Heart right ventricle (tissue), 16 donors: ENCODE data around the gene UBE2G2. TPM values are rescaled to one million over a fixed set of nuclear protein-coding genes. Genes with fewer than 3 reads are reported as not detected.

Source experiments
- ATAC-seq, 8 donors: fragments of 200-7000 bp; cut with Tn5 transposase; one replicate each; pipeline ENCODE4 v1.9.1; 2020; ENCODE audit warnings: mild to moderate bottlenecking in 8 of 8, moderate library complexity in 8 of 8, moderate number of reproducible peaks in 1 of 8
- DNase-seq, 2 donors: peaks; one replicate each; pipeline ENCODE4 v3.0.0-alpha.2; 2020
- H3K27ac ChIP-seq, 10 donors: fragments of 200-600 bp; sonication (generic) in 2 of 10; one replicate each; pipeline versions ENCODE4 v1.5.0 to v1.8.0; 2020 to 2022; ENCODE audit warnings: mild to moderate bottlenecking in 3 of 10
- H3K27me3 ChIP-seq, 7 donors: fragments of 200-600 bp; one replicate each; pipeline ENCODE4 v1.8.0; 2021 to 2022; ENCODE audit warnings: mild to moderate bottlenecking in 2 of 7
- H3K36me3 ChIP-seq, 9 donors: fragments of 200-600 bp; sonication (generic) in 1 of 9; one replicate each; pipeline versions ENCODE4 v1.5.0 to v1.8.0; 2020 to 2022; ENCODE audit warnings: mild to moderate bottlenecking in 2 of 9
- H3K4me1 ChIP-seq, 9 donors: fragments of 200-600 bp; sonication (generic) in 1 of 9; one replicate each; pipeline versions ENCODE4 v1.5.0 to v1.8.0; 2020 to 2022; ENCODE audit warnings: mild to moderate bottlenecking in 4 of 9
- H3K4me3 ChIP-seq, 10 donors: fragments of 200-600 bp; sonication (generic) in 2 of 10; one replicate each; pipeline versions ENCODE4 v1.5.0 to v1.8.0; 2020 to 2022; ENCODE audit warnings: mild to moderate bottlenecking in 7 of 10, moderate library complexity in 2 of 10
- H3K9me3 ChIP-seq, 11 donors: fragments of 200-600 bp in 10 of 11; sonication (generic) in 2 of 11; one replicate each; pipeline versions ENCODE4 v1.5.0 to v1.8.0; 2013 to 2022; ENCODE audit warnings: mild to moderate bottlenecking in 2 of 11, control low read depth in 1 of 11, moderate library complexity in 1 of 11
- CTCF ChIP-seq, 9 donors: fragments of 200-600 bp; sonication (generic) in 2 of 9; IDR thresholded peaks; one replicate each; pipeline versions ENCODE4 v1.5.0 to v1.8.0; 2021 to 2022; ENCODE audit warnings: antibody characterized with exemption in 9 of 9, mild to moderate bottlenecking in 5 of 9, moderate library complexity in 1 of 9
- WGBS, 2 donors: extraction: QIAGEN DNeasy Blood & Tissue Kit; methylation state at CpG; one replicate each; pipeline ENCODE4 v1.1.7; 2013; ENCODE audit warnings: inconsistent platforms in 1 of 2; 5-methylcytosine and 5-hydroxymethylcytosine counted together
- intact Hi-C, 10 donors: fragments of 100-400 bp; cut with DNase I; formaldehyde crosslinking; loops; one replicate each; pipeline versions ENCODE4 v1.11.1 to v1.14.2; 2022
- polyA plus RNA-seq, 2 donors: library from polyadenylated mRNA; stranded (reverse); fragments of 200-250 nt; gene quantifications; one replicate each; pipeline ENCODE4 v1.2.3, GENCODE V29; 2013
- total RNA-seq, 10 donors: library from RNA; stranded (reverse); fragmentation: NEBNext Ultra II Directional in 3 of 10; extraction: Animal tissue kit (Norgen Biotek cat#: 25700) in 3 of 10; gene quantifications; one replicate each; pipeline versions ENCODE4 v1.2.1 to v1.2.4, GENCODE V29; 2021 to 2023
- donor health status: Arrhythmogenic right ventricular cardiomyopathy.
- donor health status: ischemic (EF 13 %, LVEDD 7.1; RV severe dilation, severe dysfunction).
- donor health status: healthy with polysubstance abuse.
- donor health status: DM: no; HTN: yes; CAD: no.
- donor health status: DM: no; HTN: no; CAD: no.
- donor health status: ischemic (EF 25% LVEDD 6.9; RV normal size, moderate dysfunction).
- donor health status: ischemic (EF 25% LVEDD 5.7; RV mildly dilated, moderate dysfunction).
- donor health status: healthy.
- donor health status: DM: yes; HTN: yes; CAD: no.
- donor health status: Ischemic cardiomyopathy.
- donor health status: ischemic (EF 35%, LVEDD 5.7; RV mildly dilated, moderate dysfunction).
- donor health status: nonischemic (EF 11% LVEDD 7.7; RV severe dilation, severe dysfunction).
- donor health status: DM: yes; HTN: yes; CAD: no.
- donor health status: PGD.
- donor health status: ischemic (EF 29% LVEDD 5.4; RV normal size, mild dysfunction).
- donor health status: nonischemic (EF 23%, LVEDD 6.1; RV moderate dilation, normal function).

The UBE2G2 gene
- total and polyA plus RNA-seq, 12 donors: 39.6 to 89.5 (median 63.2) TPM

- H3K27ac ChIP-seq: no peak overlapping the region
- H3K9me3 ChIP-seq: peaks cover 0 to 54% (median 28%) of the 10 kb centered on the region in 11 donors
- WGBS, 2 donors: 73 to 80% methylated on average over 6 of the region's 6 CpGs
- H3K27me3 ChIP-seq: peaks cover 0 to 6% (median 0%) of the 10 kb centered on the region in 7 donors
- TF ChIP-seq CTCF (IDR thresholded peaks at IDR 0.05): no peak
- no peak overlapping the region for H3K4me3 ChIP-seq
- no peaks in the 10 kb centered on the region for H3K36me3 ChIP-seq
- DNase-seq (no peak), ATAC-seq (no peak)
- intact Hi-C loops: loop anchor here in 1 of 10 donors (5.0 kb wide), 1 partner anchor 219 kb away; no protein-coding TSS in a partner anchor
- H3K4me1 ChIP-seq: no peaks in the 10 kb centered on the region
Observed at GRCh38 chr21:44735821-44736220, 65.8 kb downstream of the UBE2G2 start.

GRCh38 chr21:44734841-44735240 is 66.8 kb downstream of the UBE2G2 start:
- peaks cover 0 to 8% (median 0%) of the 10 kb centered on the region in 7 donors for H3K27me3 ChIP-seq
- TF ChIP-seq CTCF (IDR thresholded peaks at IDR 0.05): no peak
- DNase-seq (no peak), ATAC-seq (peak in 1 of 8 donors; percentile 32)
- H3K4me3 ChIP-seq: no peak overlapping the region
- intact Hi-C loops: loop anchor here in 1 of 10 donors (5.0 kb wide), 1 partner anchor 218 kb away; no protein-coding TSS in a partner anchor
- H3K9me3 ChIP-seq: peaks cover 0 to 49% (median 28%) of the 10 kb centered on the region in 11 donors
- H3K27ac ChIP-seq: no peak overlapping the region
- 91 to 97% methylated on average over 17 of the region's 17 CpGs for WGBS, 2 donors
- H3K4me1 ChIP-seq: no peaks in the 10 kb centered on the region
- H3K36me3 ChIP-seq: no peaks in the 10 kb centered on the region

- DNase-seq (no peak), ATAC-seq (no peak)
- peaks cover 0 to 15% (median 0%) of the 10 kb centered on the region in 7 donors for H3K27me3 ChIP-seq
- peaks cover 0 to 43% (median 21%) of the 10 kb centered on the region in 11 donors for H3K9me3 ChIP-seq
- 88 to 90% methylated on average over 21 of the region's 21 CpGs for WGBS, 2 donors
- H3K4me3 ChIP-seq: no peak overlapping the region
- H3K4me1 ChIP-seq: no peaks in the 10 kb centered on the region
- intact Hi-C loops: no loop called here
- no peaks in the 10 kb centered on the region for H3K36me3 ChIP-seq
- TF ChIP-seq CTCF (IDR thresholded peaks at IDR 0.05): no peak
- no peak overlapping the region for H3K27ac ChIP-seq
Observed at GRCh38 chr21:44734026-44734745, 67.4 kb downstream of the UBE2G2 start.

GRCh38 chr21:44732956-44733355 is 68.7 kb downstream of the UBE2G2 start:
- H3K4me1 ChIP-seq: no peaks in the 10 kb centered on the region
- ATAC-seq: no peak
- peaks cover 0 to 30% (median 9%) of the 10 kb centered on the region in 11 donors for H3K9me3 ChIP-seq
- H3K36me3 ChIP-seq: no peaks in the 10 kb centered on the region
- no peak for DNase-seq
- TF ChIP-seq CTCF (IDR thresholded peaks at IDR 0.05): no peak
- H3K27ac ChIP-seq: no peak overlapping the region
- intact Hi-C loops: no loop called here
- H3K27me3 ChIP-seq: peaks cover 0 to 24% (median 3%) of the 10 kb centered on the region in 7 donors
- no peak overlapping the region for H3K4me3 ChIP-seq
- WGBS, 2 donors: 78 to 82% methylated on average over 11 of the region's 11 CpGs
